ENCODE data around the gene VOPP1. TPM values are rescaled to one million over a fixed set of nuclear protein-coding genes. Genes with fewer than 3 reads are reported as not detected.
"Not testable (repeated sequence)": the region's sequence is repeated elsewhere in the genome, so short reads cannot be mapped to it uniquely, and the experiment has no call there.

Gene VOPP1
- total RNA-seq, 4 donors from 2014 or later: 15.1 to 29.8 (median 22.9) TPM

GRCh38 chr7:55514546-55515265 is 57.6 kb downstream of the VOPP1 start:
- no peak overlapping the region for H3K4me3 ChIP-seq (ENCODE audit: low read depth, poor library complexity, severe bottlenecking)
- WGBS, 2 donors: 84 to 89% methylated on average over 5 of the region's 6 CpGs
- intact Hi-C loops (cut with DNase I; ENCODE audit: low total_unique reads): no loop called here
- TF ChIP-seq POLR2A (IDR thresholded peaks at IDR 0.05) (no peak), CTCF (IDR thresholded peaks at IDR 0.05) (no peak)
- DNase-seq (ENCODE audit: low spot score in 2 of 2): no peak

GRCh38 chr7:55513868-55514267 is 58.4 kb downstream of the VOPP1 start:
- WGBS, 2 donors: 89 to 92% methylated on average over 5 of the region's 5 CpGs
- DNase-seq (ENCODE audit: low spot score in 2 of 2): no peak
- H3K4me3 ChIP-seq (ENCODE audit: low read depth, poor library complexity, severe bottlenecking): no peak overlapping the region
- intact Hi-C loops (cut with DNase I; ENCODE audit: low total_unique reads): no loop called here
- TF ChIP-seq CTCF (IDR thresholded peaks at IDR 0.05): no peak
- no peak for TF ChIP-seq POLR2A (IDR thresholded peaks at IDR 0.05)

GRCh38 chr7:55512635-55513191 is 59.6 kb downstream of the VOPP1 start:
- TF ChIP-seq CTCF (IDR thresholded peaks at IDR 0.05) (no peak), POLR2A (IDR thresholded peaks at IDR 0.05) (no peak)
- no peak for DNase-seq (ENCODE audit: low spot score in 2 of 2)
- intact Hi-C loops (cut with DNase I; ENCODE audit: low total_unique reads): no loop called here
- no peak overlapping the region for H3K4me3 ChIP-seq (ENCODE audit: low read depth, poor library complexity, severe bottlenecking)
- 90 to 91% methylated on average over 10 of the region's 10 CpGs for WGBS, 2 donors

- DNase-seq (ENCODE audit: low spot score in 2 of 2): no peak
- TF ChIP-seq POLR2A (IDR thresholded peaks at IDR 0.05): no peak
- no peak for TF ChIP-seq CTCF (IDR thresholded peaks at IDR 0.05)
- WGBS, 2 donors: 93 to 97% methylated on average over 3 of the region's 3 CpGs
- no peak overlapping the region for H3K4me3 ChIP-seq (ENCODE audit: low read depth, poor library complexity, severe bottlenecking)
- intact Hi-C loops (cut with DNase I; ENCODE audit: low total_unique reads): no loop called here
Measured at GRCh38 chr7:55510621-55511020, 61.7 kb downstream of the VOPP1 start.

- intact Hi-C loops (cut with DNase I; ENCODE audit: low total_unique reads); DNase-seq (ENCODE audit: low spot score in 2 of 2); H3K4me3 ChIP-seq (ENCODE audit: low read depth, poor library complexity, severe bottlenecking): not testable (repeated sequence)
- WGBS, 2 donors: 97% methylated on average over 1 of the region's 1 CpG
Measured at GRCh38 chr7:55510206-55510605, 62.1 kb downstream of the VOPP1 start.

- WGBS, 2 donors: 63 to 70% methylated on average over 1 of the region's 1 CpG
- no peak for TF ChIP-seq CTCF (IDR thresholded peaks at IDR 0.05)
- no peak for TF ChIP-seq POLR2A (IDR thresholded peaks at IDR 0.05)
- no peak overlapping the region for H3K4me3 ChIP-seq (ENCODE audit: low read depth, poor library complexity, severe bottlenecking)
- intact Hi-C loops (cut with DNase I; ENCODE audit: low total_unique reads): no loop called here
- peak in 1 of 2 donors; percentile 36 for DNase-seq (ENCODE audit: low spot score in 2 of 2)
Measured at GRCh38 chr7:55509322-55509721, 63.0 kb downstream of the VOPP1 start.
